B cell (primary cell): ENCODE data around the gene CCDC74B. TPM values are rescaled to one million over a fixed set of nuclear protein-coding genes. Genes with fewer than 3 reads are reported as not detected.
"Not testable (repeated sequence)": the region's sequence is repeated elsewhere in the genome, so short reads cannot be mapped to it uniquely, and the experiment has no call there.

ENCODE experiments used
- ATAC-seq: fragments of 200-7000 bp; cut with Tn5 transposase; one replicate; pipeline ENCODE4 v1.10.0; 2021; ENCODE audit warnings: low read depth, mild to moderate bottlenecking, moderate number of reproducible peaks, moderate library complexity
- CTCF ChIA-PET: fragments of 350-600 bp; sonication (Branson Sonifier 250); formaldehyde crosslinking; loops from one replicate; lab custom pipeline; 2021; ENCODE audit warnings: antibody characterized with exemption, inconsistent platforms; lab: Charles Lee
- POLR2A ChIA-PET: fragments of 350-600 bp; sonication (Branson Sonifier 250); formaldehyde crosslinking; loops from one replicate; lab custom pipeline; 2021; ENCODE audit warnings: antibody characterized with exemption; lab: Charles Lee
- DNase-seq: peaks from one replicate; pipeline ENCODE4 v3.0.0; 2013
- H2AFZ ChIP-seq: 2 replicates; pipeline ENCODE4 v1.6.1; 2012; ENCODE audit warnings: mild to moderate bottlenecking, low read depth, low read length; ENCODE audit not compliant: insufficient read depth, poor library complexity, severe bottlenecking
- H3K27ac ChIP-seq, 2 donors: 1 replicate in 1 of 2; 2 replicates in 1 of 2; pipeline ENCODE4 v1.5.1; 2012 to 2013; ENCODE audit warnings: low read length in 2 of 2, mild to moderate bottlenecking in 2 of 2, moderate library complexity in 1 of 2
- H3K27me3 ChIP-seq, 4 experiments: fragments of 200-600 bp in 1 of 4; sonication (generic) in 1 of 4; replicated peaks in 1 of 4; 1 replicate in 2 of 4; 2 replicates in 2 of 4; pipeline versions ENCODE4 v1.6.1 to v1.7.0; 2013 to 2016; ENCODE audit warnings: low read length in 3 of 4, mild to moderate bottlenecking in 2 of 4, mixed read lengths in 1 of 4, moderate library complexity in 1 of 4; ENCODE audit not compliant: insufficient read depth in 4 of 4, control insufficient read depth in 3 of 4; ENCODE audit errors: control extremely low read depth in 1 of 4
- H3K36me3 ChIP-seq, 2 experiments: replicated peaks in 1 of 2; 1 replicate in 1 of 2; 2 replicates in 1 of 2; pipeline versions ENCODE4 v1.6.1 to v1.7.1; 2013; ENCODE audit warnings: low read length in 1 of 2; ENCODE audit not compliant: insufficient read depth in 2 of 2, control insufficient read depth in 1 of 2; ENCODE audit errors: control extremely low read depth in 1 of 2, extremely low read depth in 1 of 2
- H3K4me1 ChIP-seq, 2 donors: fragments of 200-600 bp in 1 of 2; sonication (generic) in 1 of 2; 1 replicate in 1 of 2; 2 replicates in 1 of 2; pipeline versions ENCODE4 v1.5.1 to v1.6.1; 2013 to 2017; ENCODE audit warnings: low read length in 2 of 2; ENCODE audit not compliant: control insufficient read depth in 2 of 2, insufficient read depth in 2 of 2
- H3K4me2 ChIP-seq: replicated peaks from 2 replicates; pipeline ENCODE3; 2012; ENCODE audit warnings: mild to moderate bottlenecking, low read depth, low read length; ENCODE audit not compliant: poor library complexity, severe bottlenecking
- H3K4me3 ChIP-seq, 5 experiments: fragments of 200-600 bp in 1 of 5; sonication (generic) in 1 of 5; 1 replicate in 3 of 5; 2 replicates in 2 of 5; pipeline versions ENCODE4 v1.5.1 to v1.7.0; 2011 to 2016; ENCODE audit warnings: low read length in 4 of 5, mild to moderate bottlenecking in 4 of 5, low read depth in 2 of 5, control low read depth in 1 of 5, moderate library complexity in 1 of 5; ENCODE audit not compliant: insufficient read depth in 1 of 5; ENCODE audit errors: control extremely low read depth in 1 of 5, extremely low read depth in 1 of 5
- H3K79me2 ChIP-seq: fragments of 200-600 bp; sonication (generic); one replicate; pipeline ENCODE4 v1.6.0; 2016; ENCODE audit warnings: low read length; ENCODE audit not compliant: control insufficient read depth, insufficient read depth
- H3K9ac ChIP-seq: fragments of 200-600 bp; sonication (generic); 2 replicates; pipeline ENCODE4 v1.6.1; 2017; ENCODE audit warnings: mild to moderate bottlenecking, low read length, moderate library complexity
- H3K9me3 ChIP-seq, 3 donors: one replicate each; pipeline versions ENCODE4 v1.6.1 to v1.7.1; 2013; ENCODE audit warnings: low read length in 2 of 3; ENCODE audit not compliant: control insufficient read depth in 2 of 3, insufficient read depth in 1 of 3; ENCODE audit errors: control extremely low read depth in 1 of 3
- H4K20me1 ChIP-seq: 2 replicates; pipeline ENCODE4 v1.6.0; 2012; ENCODE audit warnings: mild to moderate bottlenecking, low read length; ENCODE audit not compliant: insufficient read depth, control insufficient read depth, poor library complexity, severe bottlenecking
- H3K27ac Mint-ChIP-seq: one replicate; pipeline ENCODE4 v1.8.0; 2021; ENCODE audit warnings: mixed read lengths
- H3K27me3 Mint-ChIP-seq: one replicate; pipeline ENCODE4 v1.8.0; 2021; ENCODE audit warnings: mixed read lengths
- H3K4me1 Mint-ChIP-seq: one replicate; pipeline ENCODE4 v1.8.0; 2021; ENCODE audit warnings: mixed read lengths
- H3K4me3 Mint-ChIP-seq: one replicate; pipeline ENCODE4 v1.8.0; 2021; ENCODE audit warnings: mixed read lengths
- H3K9me3 Mint-ChIP-seq: one replicate; pipeline ENCODE4 v1.8.0; 2022; ENCODE audit warnings: mixed read lengths; ENCODE audit not compliant: insufficient read depth
- CTCF ChIP-seq: fragments of 200-600 bp; IDR thresholded peaks from one replicate; pipeline ENCODE4 v1.8.0; 2022; ENCODE audit warnings: antibody characterized with exemption, mild to moderate bottlenecking
- EZH2 ChIP-seq: IDR thresholded peaks from 2 replicates; pipeline ENCODE4 v1.6.1; 2012; ENCODE audit warnings: borderline replicate concordance, low read depth, mild to moderate bottlenecking, moderate library complexity, low read length; ENCODE audit not compliant: insufficient read depth, poor library complexity, severe bottlenecking
- WGBS: methylation state at CpG from one replicate; pipeline ENCODE4 v1.1.5; 2013; ENCODE audit warnings: missing lambda C conversion rate; ENCODE audit not compliant: insufficient coverage; 5-methylcytosine and 5-hydroxymethylcytosine counted together
- intact Hi-C: fragments of 100-400 bp; cut with micrococcal nuclease; formaldehyde crosslinking; loops from one replicate; pipeline ENCODE4 v1.10.0; 2022
- polyA plus RNA-seq: library from polyadenylated mRNA; depleted of rRNA; stranded (reverse); fragments of >200 nt; gene quantifications from 2 replicates; pipeline ENCODE4 v1.2.3, GENCODE V29; 2012
- total RNA-seq, 2 donors: library from RNA; stranded (reverse); fragments of 120-200 nt in 1 of 2; gene quantifications; 1 replicate in 1 of 2; 2 replicates in 1 of 2; pipeline versions ENCODE4 v1.2.3 to v1.2.4, GENCODE V29; 2013 to 2022

CCDC74B gene
- total and polyA plus RNA-seq, 2 donors (not counting 1 experiment from before 2014, with no cell fraction given) = 1.1 to 1.4 TPM

- Histone ChIP-seq H3K4me3 (peak within 1 kb of the TSS; percentile 38 to 90 (median 80)), H2AFZ (peak within 1 kb of the TSS; percentile 80), H3K4me1 (peaks cover 14 to 21% of the 10 kb centered on the region in 2 donors), H3K27me3 (no peaks in the 10 kb centered on the region), H3K4me2 (peak within 1 kb of the TSS; percentile 86), H3K36me3 (no peaks in the 10 kb centered on the region), H3K79me2 (peaks cover 69% of the 10 kb centered on the region), H4K20me1 (peaks cover 22% of the 10 kb centered on the region), H3K9ac (peak within 1 kb of the TSS; percentile 78), H3K27ac (peak within 1 kb of the TSS; percentile 85 to 91), H3K9me3 (no peaks in the 10 kb centered on the region)
- ATAC-seq (peak; percentile 72), DNase-seq (peak; percentile 98)
- intact Hi-C loops = loop anchor here (1.0 to 10.0 kb wide), 4 partner anchors 23 to 1867 kb away; partner anchors contain the start of genes HS6ST1, IMP4 and MZT2A
- Mint-ChIP-seq H3K4me3 (peak within 1 kb of the TSS; percentile 92), H3K27me3 (no peaks in the 10 kb centered on the region), H3K9me3 (no peaks in the 10 kb centered on the region), H3K4me1 (peaks cover 24% of the 10 kb centered on the region), H3K27ac (peak within 1 kb of the TSS; percentile 97)
- WGBS = under 1% methylated on average over 50 of the region's 55 CpGs
- no peak for TF ChIP-seq EZH2
- TF ChIP-seq CTCF = no peak
- CTCF ChIA-PET = interaction anchor here (1.1 to 3.6 kb wide), 5 partner anchors 22 to 161 kb away, joined by 3 to 21 read pairs (median 6); partner anchors contain the start of gene IMP4
- POLR2A ChIA-PET = interaction anchor here (0.6 to 2.7 kb wide), 3 partner anchors 23 to 170 kb away, joined by 5 to 32 read pairs (median 10); partner anchors contain the start of gene IMP4
Observed at GRCh38 chr2:130181325-130181879, 36.5 kb upstream of the CCDC74B start, which contains the start of gene SMPD4. TSS of gene SMPD4 (minus strand) at chr2:130181602. CDS start at chr2:130176592, 5,010 bp downstream.

DNA sequence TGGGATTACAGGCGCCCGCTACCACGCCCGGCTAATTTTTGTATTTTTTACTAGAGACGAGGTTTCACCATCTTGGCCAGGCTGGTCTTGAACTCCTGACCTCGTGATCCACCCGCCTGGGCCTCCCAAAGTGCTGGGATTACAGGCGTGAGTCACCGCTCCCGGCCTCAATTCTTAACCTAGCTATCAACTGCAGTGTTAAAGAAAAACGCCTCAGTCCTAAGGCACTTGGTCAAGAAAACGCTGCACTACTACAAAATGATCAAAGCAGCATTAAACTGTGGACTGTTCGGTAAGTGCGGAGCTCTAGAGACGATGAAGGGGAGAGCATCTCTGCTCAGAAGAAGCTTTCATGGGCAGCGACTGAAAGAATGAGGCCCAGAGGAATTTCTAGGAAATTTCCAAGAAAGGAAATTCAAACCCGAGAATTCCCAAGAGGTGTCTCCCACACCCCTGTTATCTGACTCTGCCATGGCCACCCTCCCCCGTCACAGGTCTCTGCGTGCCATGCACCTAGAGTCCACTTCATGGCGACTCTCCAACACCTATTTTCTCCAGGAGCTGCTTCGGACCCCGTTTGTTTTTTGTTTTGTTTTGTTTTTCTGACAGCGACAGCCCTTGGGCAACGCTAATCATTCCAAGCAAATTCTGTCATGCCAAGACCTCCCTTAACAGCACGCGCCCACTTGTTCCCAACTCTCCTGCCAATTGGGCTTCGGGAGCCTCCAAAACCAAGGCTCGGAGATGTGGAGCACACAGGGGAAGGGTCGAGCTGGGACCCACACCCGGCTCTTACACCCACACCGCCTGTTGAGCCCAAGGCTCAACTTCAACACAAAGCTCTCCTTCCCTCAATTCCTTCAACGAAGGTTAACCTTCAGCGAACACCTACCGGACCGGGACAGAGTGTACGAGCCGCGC lies 35.8 kb upstream of the CCDC74B start:
- H3K27ac ChIP-seq = peak overlapping the region; percentile 85 to 91
- peak overlapping the region; percentile 78 for H3K9ac ChIP-seq
- intact Hi-C loops = loop anchor here (1.0 to 10.0 kb wide), 4 partner anchors 22 to 1866 kb away; partner anchors contain the start of genes HS6ST1, IMP4 and MZT2A
- ATAC-seq, H3K9me3 Mint-ChIP-seq, DNase-seq, H3K9me3 ChIP-seq, H3K27me3 Mint-ChIP-seq, H3K36me3 ChIP-seq, H3K27me3 ChIP-seq: not testable (repeated sequence)
- 33% methylated on average over 36 of the region's 38 CpGs for WGBS
- peak overlapping the region; percentile 92 for H3K4me3 Mint-ChIP-seq
- peak overlapping the region; percentile 38 to 90 (median 80) for H3K4me3 ChIP-seq
- ChIA-PET POLR2A (interaction anchor here (0.6 to 2.7 kb wide), 4 partner anchors 22 to 643 kb away, joined by 5 to 32 read pairs (median 8); partner anchors contain the start of gene IMP4), CTCF (interaction anchor here (1.1 to 3.6 kb wide), 5 partner anchors 21 to 162 kb away, joined by 3 to 21 read pairs (median 6); partner anchors contain the start of gene IMP4)
- H3K27ac Mint-ChIP-seq = peak overlapping the region; percentile 97
- H2AFZ ChIP-seq = peak overlapping the region; percentile 80
- H3K4me2 ChIP-seq = peak overlapping the region; percentile 86
- H3K4me1 Mint-ChIP-seq = peaks cover 24% of the 10 kb centered on the region
- H3K79me2 ChIP-seq = peaks cover 69% of the 10 kb centered on the region
- peaks cover 22% of the 10 kb centered on the region for H4K20me1 ChIP-seq
- H3K4me1 ChIP-seq = peaks cover 14 to 21% of the 10 kb centered on the region in 2 donors

DNA sequence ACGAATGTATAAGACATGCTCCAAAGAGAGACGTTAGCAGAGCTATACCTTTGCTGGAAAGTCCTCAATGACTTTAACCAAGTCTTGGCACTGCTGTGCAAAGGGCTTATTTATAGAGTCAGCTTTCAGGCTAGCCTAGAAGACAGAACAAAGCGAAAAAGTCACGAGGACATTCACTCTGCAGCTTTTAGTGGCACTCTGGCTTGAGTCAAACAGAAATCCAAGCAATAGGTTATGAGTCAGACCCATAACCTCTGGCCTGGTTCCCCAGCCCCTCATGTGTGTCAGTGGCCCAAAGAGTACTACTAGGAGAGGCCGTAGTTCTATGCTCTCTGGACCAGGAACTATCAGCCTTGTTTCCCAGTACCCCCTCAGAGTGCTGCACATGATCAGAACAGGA lies 30.0 kb upstream of the CCDC74B start:
- H3K4me1 ChIP-seq, H3K4me3 ChIP-seq, H3K9me3 ChIP-seq, H3K4me1 Mint-ChIP-seq, H3K27me3 Mint-ChIP-seq, POLR2A ChIA-PET, ATAC-seq, H3K27ac ChIP-seq, H2AFZ ChIP-seq, H3K4me2 ChIP-seq, DNase-seq, intact Hi-C loops, H3K27ac Mint-ChIP-seq, H3K9ac ChIP-seq, H3K4me3 Mint-ChIP-seq, CTCF ChIA-PET, H3K27me3 ChIP-seq, H3K9me3 Mint-ChIP-seq: not testable (repeated sequence)
- WGBS = 79% methylated on average over 4 of the region's 5 CpGs
- Histone ChIP-seq H3K79me2 (peaks cover 34% of the 10 kb centered on the region), H3K36me3 (peaks cover 0 to 28% of the 10 kb centered on the region in 2 experiments), H4K20me1 (peaks cover 22% of the 10 kb centered on the region)
